ENCODE results near the gene APLF.

The APLF gene

DNA sequence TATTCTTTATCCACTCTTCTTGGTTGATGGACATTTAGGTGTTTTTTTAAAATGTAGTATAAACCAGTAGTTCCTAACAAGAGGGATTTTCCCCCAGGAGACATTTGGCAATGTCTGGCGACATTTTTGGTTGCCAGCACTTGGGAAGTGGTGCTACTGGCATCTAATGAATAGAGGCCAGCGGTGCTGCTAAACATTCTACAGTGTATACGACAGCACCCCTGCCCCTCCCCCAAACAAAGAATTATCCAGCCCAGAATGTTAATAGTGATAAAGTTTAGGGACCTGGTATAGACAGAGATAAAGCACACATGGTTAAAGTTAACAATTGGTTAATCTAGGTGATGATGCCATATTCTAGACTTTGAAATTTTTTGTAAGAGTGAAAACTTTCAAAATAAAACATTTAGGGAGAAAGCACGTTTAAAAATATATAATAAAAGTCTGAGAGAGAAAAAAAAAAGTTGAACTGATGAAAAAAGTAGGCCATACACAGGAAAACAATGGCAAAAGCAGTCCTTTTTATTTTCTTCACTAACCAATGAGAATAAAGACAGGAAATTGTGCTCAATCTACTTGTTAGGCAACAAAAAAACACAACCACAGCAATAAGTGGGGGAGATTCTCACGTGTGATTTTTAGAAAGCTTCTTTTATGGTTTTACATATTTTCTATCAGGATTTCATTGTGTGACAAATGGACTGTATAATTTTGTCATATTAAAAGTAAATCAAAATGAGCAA, 15.1 kb upstream of the APLF start:
- no peak for TF ChIP-seq GATA1 (IDR thresholded peaks at IDR 0.05; ENCODE audit: low read depth, low read length)
- no peak for TF ChIP-seq POLR2A (IDR thresholded peaks at IDR 0.05; ENCODE audit: low read length)
- DNase-seq, result peak; percentile 67 to 90

DNA sequence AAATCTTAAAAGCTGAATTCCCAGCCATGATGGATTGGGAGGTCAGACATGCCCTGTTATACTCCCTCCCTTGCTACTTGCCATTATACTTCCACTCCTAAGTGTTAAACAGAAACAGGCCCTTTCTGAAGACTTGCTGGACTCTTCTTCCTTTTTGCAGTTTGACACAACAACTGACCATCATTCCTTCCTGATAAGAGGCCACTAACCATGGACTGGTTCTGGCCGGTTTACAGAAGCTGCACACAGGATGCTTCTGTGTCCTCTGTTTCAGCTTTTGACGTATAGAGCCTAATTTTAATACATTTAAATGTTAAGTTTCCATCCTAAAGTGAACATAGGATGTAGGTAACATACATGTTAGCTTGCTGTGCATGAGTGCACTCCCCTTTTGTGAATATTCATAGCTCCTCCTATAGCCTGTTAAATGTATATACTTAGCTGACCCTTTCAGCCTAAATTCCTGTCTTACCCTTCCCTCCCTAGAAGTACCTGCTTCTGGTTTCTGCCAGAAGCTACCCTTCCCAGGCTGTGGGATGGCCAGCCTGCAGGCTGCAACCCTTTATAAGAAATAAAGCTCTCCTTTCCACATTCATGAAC, 13.5 kb upstream of the APLF start:
- DNase-seq, result no peak
- TF ChIP-seq GATA1 (IDR thresholded peaks at IDR 0.05; ENCODE audit: low read depth, low read length) (no peak), POLR2A (IDR thresholded peaks at IDR 0.05; ENCODE audit: low read length) (no peak)

DNA sequence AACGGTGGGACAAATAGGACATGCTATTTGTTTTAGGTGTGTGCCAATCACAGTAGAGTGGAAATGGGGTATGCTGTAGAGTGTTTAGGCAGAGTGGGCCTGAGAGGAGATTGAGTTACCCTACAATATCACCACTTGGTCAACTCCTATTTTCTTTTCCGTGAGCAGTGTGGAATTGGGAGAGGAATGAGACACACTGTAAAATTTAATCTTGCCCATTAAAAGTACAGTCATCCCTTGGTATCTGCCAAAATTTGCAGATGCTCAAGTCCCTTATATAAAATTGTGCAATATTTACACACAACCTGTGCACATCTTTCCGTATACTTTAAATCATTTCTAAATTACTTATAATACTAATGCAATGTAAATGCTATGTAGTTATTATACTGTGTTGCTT, 12.7 kb upstream of the APLF start:
- TF ChIP-seq POLR2A (IDR thresholded peaks at IDR 0.05; ENCODE audit: low read length), result no peak
- TF ChIP-seq GATA1 (IDR thresholded peaks at IDR 0.05; ENCODE audit: low read depth, low read length), result no peak
- no peak for DNase-seq

DNA sequence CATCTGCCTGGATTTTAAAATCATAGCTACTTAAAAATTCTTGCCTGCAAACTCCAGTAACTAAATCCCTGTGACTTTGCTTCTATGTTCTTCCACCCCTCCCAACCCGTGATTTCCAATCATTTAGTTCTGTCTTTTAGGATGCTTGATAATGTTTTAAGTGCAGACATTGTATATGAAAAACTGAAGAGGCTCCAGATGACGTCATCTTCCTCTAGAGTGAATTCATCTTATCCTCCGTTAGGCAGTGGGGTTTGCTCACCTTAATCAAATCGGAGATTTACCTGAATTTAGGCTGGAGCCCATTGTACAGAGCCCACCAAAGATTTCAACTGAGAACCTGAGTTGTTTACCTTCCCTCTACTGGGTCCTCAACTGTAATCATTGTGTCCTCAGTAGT, 11.2 kb upstream of the APLF start:
- no peak for TF ChIP-seq POLR2A (IDR thresholded peaks at IDR 0.05; ENCODE audit: low read length)
- TF ChIP-seq GATA1 (IDR thresholded peaks at IDR 0.05; ENCODE audit: low read depth, low read length), result no peak
- DNase-seq, result no peak

DNA sequence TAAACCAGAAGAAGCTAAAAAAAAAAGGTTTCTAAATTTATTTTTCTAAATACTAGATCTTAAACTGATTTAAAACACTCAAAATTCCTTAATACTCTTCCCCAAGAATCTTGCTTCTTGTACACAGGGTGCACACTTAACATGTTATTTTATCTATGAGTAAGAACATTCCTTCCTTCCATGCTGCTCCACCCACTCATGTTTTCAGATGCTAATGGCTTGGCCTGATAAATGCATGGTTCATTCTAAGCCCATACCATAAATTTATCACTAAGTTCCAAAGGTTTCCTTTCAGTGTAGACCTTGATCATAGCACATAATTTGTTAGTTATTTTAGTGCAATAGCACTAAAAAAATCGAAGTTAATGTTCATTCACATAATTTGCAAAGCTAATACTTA, 8.4 kb upstream of the APLF start:
- peak; percentile 62 to 70 for DNase-seq
- no peak for TF ChIP-seq GATA1 (IDR thresholded peaks at IDR 0.05; ENCODE audit: low read depth, low read length)
- TF ChIP-seq POLR2A (IDR thresholded peaks at IDR 0.05; ENCODE audit: low read length), result no peak

DNA sequence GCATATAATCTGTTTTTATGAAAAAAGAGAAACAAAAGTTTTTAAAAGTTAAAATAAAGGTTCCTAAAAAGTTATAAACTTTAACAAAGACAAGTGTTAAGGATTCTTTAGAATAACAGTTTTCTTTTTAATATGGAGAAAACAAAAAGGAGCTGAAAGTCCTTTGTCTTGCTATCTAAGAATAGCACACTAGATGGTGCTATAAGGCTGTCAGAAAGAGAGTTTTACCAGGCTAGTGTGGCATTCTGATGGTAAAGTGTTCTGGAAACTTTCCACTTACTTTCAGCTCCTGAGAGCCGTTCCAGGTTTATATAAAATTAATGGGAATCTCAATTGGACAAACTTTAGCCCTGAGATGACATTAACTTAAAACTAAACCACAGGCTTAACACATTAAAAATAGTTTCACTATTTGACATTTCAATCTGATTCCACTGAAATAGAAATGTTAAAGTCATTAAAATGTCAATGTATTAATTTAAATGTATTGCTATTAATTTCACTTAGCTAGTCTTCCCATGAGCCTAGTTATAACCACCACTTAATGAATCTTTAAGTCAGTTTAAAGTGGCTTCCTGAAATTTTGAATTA, 4.0 kb upstream of the APLF start:
- DNase-seq, result peak; percentile 71 to 85
- TF ChIP-seq POLR2A (IDR thresholded peaks at IDR 0.05; ENCODE audit: low read length) (no peak), GATA1 (IDR thresholded peaks at IDR 0.05; ENCODE audit: low read depth, low read length) (no peak)

DNA sequence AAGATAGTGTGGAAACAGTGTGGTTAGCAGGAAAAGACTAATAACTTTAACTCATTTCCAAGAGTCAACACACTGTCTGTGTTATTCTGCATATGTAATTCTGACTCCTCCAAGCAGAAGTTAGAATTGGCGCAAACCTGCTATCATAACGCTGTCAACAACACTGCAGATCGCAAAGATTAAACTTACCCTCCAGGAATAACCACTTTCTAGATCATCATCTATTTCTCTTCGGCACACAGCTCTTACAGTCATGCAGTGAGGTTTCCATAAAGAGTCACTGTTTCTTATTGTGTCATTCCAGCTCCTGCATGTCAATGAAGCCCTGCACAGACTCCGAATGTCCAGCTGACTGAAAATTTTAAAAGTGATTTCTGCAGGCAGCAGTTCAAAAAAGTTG, 2.7 kb upstream of the APLF start:
- DNase-seq, result no peak
- TF ChIP-seq GATA1 (IDR thresholded peaks at IDR 0.05; ENCODE audit: low read depth, low read length) (no peak), POLR2A (IDR thresholded peaks at IDR 0.05; ENCODE audit: low read length) (no peak)

DNA sequence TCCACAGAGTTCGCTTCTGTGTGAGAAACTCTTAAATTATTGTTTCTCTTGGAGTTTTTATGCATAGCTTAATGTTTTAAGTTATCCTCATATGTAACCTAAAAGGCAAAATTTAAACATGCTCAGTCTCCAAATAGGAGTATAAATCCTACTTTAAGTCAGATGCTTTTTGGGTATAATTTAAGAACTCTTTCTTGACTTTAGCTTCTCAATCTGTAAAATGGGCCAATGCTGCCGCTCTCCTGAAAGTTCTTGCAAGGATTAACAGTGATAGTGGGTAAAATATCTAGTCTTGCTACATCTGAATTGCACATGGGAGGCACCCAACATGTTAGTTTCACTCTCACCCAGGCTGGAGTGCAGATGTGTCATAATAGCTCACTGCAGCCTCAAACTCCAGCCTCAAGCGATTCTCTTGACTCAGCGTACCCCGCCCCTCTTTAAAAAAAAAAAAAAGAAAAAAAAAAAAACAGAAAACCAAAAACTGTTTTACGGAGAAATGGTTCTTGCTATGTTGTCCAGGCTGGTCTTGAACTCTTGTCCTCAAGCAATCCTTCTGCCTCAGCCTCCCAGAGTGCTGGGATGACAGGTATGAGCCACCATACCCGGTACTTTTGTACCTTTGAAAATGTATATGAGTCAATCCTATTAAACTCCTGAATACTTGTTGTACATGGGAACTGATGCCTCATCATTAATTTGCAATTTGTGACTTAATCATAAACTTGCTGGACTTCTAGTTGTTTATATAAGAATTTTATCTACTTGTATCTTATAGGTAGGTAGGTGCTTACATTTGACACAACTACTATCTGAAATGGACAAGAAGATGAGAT, 2.1 kb upstream of the APLF start:
- TF ChIP-seq POLR2A (IDR thresholded peaks at IDR 0.05; ENCODE audit: low read length) (no peak), GATA1 (IDR thresholded peaks at IDR 0.05; ENCODE audit: low read depth, low read length) (no peak)
- DNase-seq, result peak; percentile 52 to 70

DNA sequence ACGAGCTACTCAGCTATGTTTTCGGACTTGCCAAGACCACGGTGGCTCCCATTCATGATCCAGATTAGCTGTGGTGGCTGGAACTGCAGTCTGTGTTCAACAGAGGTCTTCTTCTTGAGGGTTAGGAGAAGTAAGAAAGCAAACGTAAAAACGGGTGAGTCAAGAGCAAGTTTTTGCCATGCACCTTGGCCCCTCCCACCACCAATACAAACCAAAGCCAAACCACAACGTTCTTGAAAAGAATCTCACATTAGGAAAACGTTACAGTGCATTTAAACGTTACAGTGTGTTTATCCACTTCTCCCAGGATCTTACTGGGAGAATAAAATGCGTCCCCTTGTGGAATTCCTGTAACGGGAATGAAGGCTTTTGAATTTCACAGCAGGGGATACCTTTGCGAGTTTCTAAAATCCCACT, 1.0 kb upstream of the APLF start:
- no peak for TF ChIP-seq POLR2A (IDR thresholded peaks at IDR 0.05; ENCODE audit: low read length)
- no peak for TF ChIP-seq GATA1 (IDR thresholded peaks at IDR 0.05; ENCODE audit: low read depth, low read length)
- DNase-seq, result peak; percentile 37 to 52

DNA sequence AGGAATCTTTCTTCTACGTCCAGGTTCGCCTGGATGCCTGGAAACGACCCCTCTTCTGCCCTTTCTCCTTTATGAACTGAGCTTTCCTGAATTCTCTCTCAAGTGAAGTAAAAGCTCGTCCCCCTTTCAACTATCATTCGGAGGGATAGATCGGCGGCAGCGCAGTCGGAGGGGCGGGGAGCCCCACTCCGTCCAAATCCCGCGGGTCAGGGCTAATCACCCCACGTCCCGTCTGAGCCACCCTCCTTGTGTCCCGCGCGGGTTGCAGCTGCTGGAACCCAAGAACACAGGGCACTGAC, 658 bp upstream of the APLF start:
- DNase-seq, result no peak
- TF ChIP-seq GATA1 (IDR thresholded peaks at IDR 0.05; ENCODE audit: low read depth, low read length) (no peak), POLR2A (IDR thresholded peaks at IDR 0.05; ENCODE audit: low read length) (no peak)

DNA sequence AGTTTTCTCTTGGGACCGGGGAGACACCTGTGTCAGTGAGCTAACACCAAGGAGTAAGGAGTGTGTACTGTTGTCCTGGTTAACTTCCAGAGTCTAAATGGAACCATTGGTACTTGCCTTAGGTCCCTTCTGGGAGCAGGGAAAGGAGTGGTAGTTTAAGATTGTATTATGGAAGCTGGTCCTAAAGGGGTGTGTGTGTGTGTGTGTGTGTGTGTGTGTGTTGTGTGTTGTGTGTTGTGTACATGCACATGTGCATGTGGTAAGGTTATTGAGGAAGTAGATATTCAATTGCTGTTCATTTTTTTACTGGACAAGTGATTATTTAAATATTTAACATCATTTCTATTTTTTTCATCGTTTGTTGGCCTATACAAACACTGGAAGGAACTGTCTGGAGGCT, 1.4 kb downstream of the APLF start:
- TF ChIP-seq POLR2A (IDR thresholded peaks at IDR 0.05; ENCODE audit: low read length), result no peak
- no peak for TF ChIP-seq GATA1 (IDR thresholded peaks at IDR 0.05; ENCODE audit: low read depth, low read length)
- DNase-seq, result no peak

DNA sequence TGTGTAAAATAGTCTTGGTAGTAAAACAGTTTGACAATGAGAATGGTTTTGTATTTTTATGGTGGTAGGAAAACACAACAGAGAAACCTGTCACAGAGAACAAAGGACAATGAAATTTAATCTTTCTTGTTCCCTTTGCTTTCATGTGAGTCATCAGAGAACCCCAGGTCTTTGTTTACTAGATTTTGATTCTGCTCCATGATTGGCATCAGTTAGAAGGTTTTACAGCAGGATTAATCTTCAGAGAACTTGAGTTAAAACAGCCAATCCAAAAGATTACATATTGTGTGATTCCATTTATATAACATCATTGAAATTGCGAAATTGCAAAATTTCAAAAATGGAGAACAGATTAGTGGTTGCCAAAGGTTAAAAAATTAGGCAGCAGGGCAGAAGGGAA, 2.5 kb downstream of the APLF start:
- DNase-seq, result no peak
- no peak for TF ChIP-seq POLR2A (IDR thresholded peaks at IDR 0.05; ENCODE audit: low read length)
- TF ChIP-seq GATA1 (IDR thresholded peaks at IDR 0.05; ENCODE audit: low read depth, low read length), result no peak

DNA sequence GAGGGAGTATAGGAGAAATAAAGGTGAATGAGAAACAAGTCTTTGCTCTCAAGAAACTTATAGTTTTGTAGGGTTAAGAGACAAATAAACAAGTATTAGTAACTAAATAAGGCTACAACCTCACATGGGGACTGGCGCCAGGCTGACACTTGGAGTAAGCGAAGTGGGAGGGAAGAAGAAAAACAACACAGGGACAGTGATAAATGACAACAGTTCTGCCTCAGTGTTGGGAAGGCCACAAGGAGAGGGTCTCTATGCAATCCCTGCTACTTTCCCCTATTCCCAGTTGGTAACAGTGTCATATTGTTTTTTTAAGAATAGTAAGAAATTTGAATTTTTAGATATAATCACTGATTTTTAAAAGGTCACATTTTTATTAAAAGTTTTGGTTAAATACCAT, 4.0 kb downstream of the APLF start:
- TF ChIP-seq GATA1 (IDR thresholded peaks at IDR 0.05; ENCODE audit: low read depth, low read length) (no peak), POLR2A (IDR thresholded peaks at IDR 0.05; ENCODE audit: low read length) (no peak)
- no peak for DNase-seq

DNA sequence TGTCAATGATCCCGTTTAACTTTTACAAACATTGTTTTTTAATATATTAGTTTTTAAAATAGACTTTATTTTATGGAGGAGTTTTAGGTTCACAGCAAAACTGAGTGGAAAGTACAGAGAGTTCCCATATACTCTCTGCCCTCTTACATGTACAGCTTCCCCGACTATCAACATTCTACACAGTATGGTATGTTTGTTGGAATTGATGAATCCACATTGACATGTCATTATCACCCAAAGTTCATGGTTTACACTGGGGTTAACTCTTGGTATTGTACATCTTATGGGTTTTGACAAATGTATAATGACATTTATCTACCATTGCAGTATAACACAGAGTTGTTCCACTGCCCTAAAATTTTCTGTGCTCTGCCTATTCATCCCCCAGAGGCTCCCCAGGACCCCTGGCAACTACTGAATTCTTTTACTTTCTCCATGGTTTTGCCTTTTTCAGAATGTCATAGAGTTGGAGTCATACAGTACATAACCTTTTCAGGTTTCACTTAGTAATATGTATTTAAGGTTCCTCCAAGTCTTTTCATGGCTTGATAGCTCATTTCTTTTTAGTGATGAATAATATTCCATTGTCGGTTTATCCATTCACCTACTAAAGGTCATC, 5.5 kb downstream of the APLF start:
- no peak for TF ChIP-seq GATA1 (IDR thresholded peaks at IDR 0.05; ENCODE audit: low read depth, low read length)
- no peak for TF ChIP-seq POLR2A (IDR thresholded peaks at IDR 0.05; ENCODE audit: low read length)
- DNase-seq, result no peak

All from erythroblast (primary cell).